HCT116 (cell line): Measurements from ENCODE around the gene CAB39L. TPM values are rescaled to one million over a fixed set of nuclear protein-coding genes. Genes with fewer than 3 reads are reported as not detected.

Source experiments
- ATAC-seq: fragments of 200-7000 bp; cut with Tn5 transposase; 2 replicates; pipeline ENCODE4 v1.9.1; 2020; ENCODE audit warnings: mild to moderate bottlenecking, moderate library complexity
- BruUV-seq: library from RNA; stranded (reverse); fragments of 400-500 nt; replicated peaks from 2 replicates; lab custom pipeline; 2021; lab: Mats Ljungman, UMichigan
- CTCF ChIA-PET: fragments of 300-600 bp; sonication (Branson Sonifier 250); formaldehyde crosslinking; loops from one replicate; lab custom pipeline; 2021; ENCODE audit warnings: antibody characterized with exemption; lab: Charles Lee
- POLR2A ChIA-PET: fragments of 300-600, 350-600 bp; sonication (Branson Sonifier 250); formaldehyde crosslinking; loops from one replicate; lab custom pipeline; 2021; ENCODE audit warnings: antibody characterized with exemption; lab: Charles Lee
- RAD21 ChIA-PET, 2 experiments: fragments of 300-600 bp; sonication (Branson Sonifier 250); formaldehyde crosslinking; loops; one replicate each; lab custom pipeline; 2023; ENCODE audit warnings: low total read pairs in 2 of 2; ENCODE audit not compliant: uncharacterized antibody in 2 of 2, unreplicated experiment in 2 of 2, low non-redundant PET in 1 of 2; lab: Charles Lee
- DNase-seq: peaks from one replicate; pipeline ENCODE4 v3.0.0-alpha.2; 2010; ENCODE audit warnings: low read depth, low spot score
- H2AFZ ChIP-seq: fragments of 200-600 bp; shearing (Covaris generic), sonication (generic); 2 replicates; pipeline ENCODE4 v1.6.1; 2017; ENCODE audit warnings: low read depth, mixed run types, mixed read lengths, antibody characterized with exemption, low read length; ENCODE audit not compliant: poor library complexity, severe bottlenecking
- H3K27ac ChIP-seq: 2 replicates; pipeline ENCODE4 v1.5.1; 2012; ENCODE audit warnings: low read depth, low read length
- H3K27me3 ChIP-seq: fragments of 200-600 bp; sonication (generic); 2 replicates; pipeline ENCODE4 v1.6.1; 2016; ENCODE audit warnings: mixed run types, low read length, mixed read lengths; ENCODE audit not compliant: insufficient read depth
- H3K36me3 ChIP-seq, 2 experiments: fragments of 200-500 bp in 1 of 2; fragments of 200-600 bp in 1 of 2; sonication (Bioruptor generic) in 1 of 2; sonication (generic) in 1 of 2; 2 replicates each; pipeline versions ENCODE4 v1.5.1 to v1.6.1; 2014 to 2016; ENCODE audit warnings: low read length in 2 of 2, inconsistent platforms in 1 of 2, mixed read lengths in 1 of 2, mixed run types in 1 of 2; ENCODE audit not compliant: insufficient read depth in 2 of 2, control insufficient read depth in 1 of 2
- H3K4me1 ChIP-seq, 2 experiments: fragments of 200-600 bp in 1 of 2; sonication (generic) in 1 of 2; 2 replicates each; pipeline versions ENCODE4 v1.5.1 to v1.6.1; 2012 to 2017; ENCODE audit warnings: low read length in 2 of 2, inconsistent platforms in 1 of 2, mild to moderate bottlenecking in 1 of 2, mixed read lengths in 1 of 2, mixed run types in 1 of 2, moderate library complexity in 1 of 2; ENCODE audit not compliant: insufficient read depth in 2 of 2, control insufficient read depth in 1 of 2
- H3K4me2 ChIP-seq: fragments of 200-600 bp; sonication (generic); 2 replicates; pipeline ENCODE4 v1.6.1; 2017; ENCODE audit warnings: mixed run types, low read length, mixed read lengths
- H3K4me3 ChIP-seq, 2 experiments: fragments of 200-600 bp in 1 of 2; sonication (generic) in 1 of 2; replicated peaks in 1 of 2; 2 replicates each; pipeline ENCODE4 v1.5.1; 2011 to 2016; ENCODE audit warnings: low read length in 2 of 2, control low read depth in 1 of 2, low read depth in 1 of 2, mild to moderate bottlenecking in 1 of 2, mixed read lengths in 1 of 2, mixed run types in 1 of 2
- H3K79me2 ChIP-seq: fragments of 200-600 bp; sonication (generic); 2 replicates; pipeline ENCODE4 v1.6.1; 2017; ENCODE audit warnings: mild to moderate bottlenecking, mixed run types, low read length, moderate library complexity, mixed read lengths; ENCODE audit not compliant: insufficient read depth
- H3K9ac ChIP-seq: fragments of 200-600 bp; sonication (generic); 2 replicates; pipeline ENCODE4 v1.6.1; 2016; ENCODE audit warnings: low read length, mixed read lengths
- H3K9me2 ChIP-seq: fragments of 200-600 bp; sonication (generic), shearing (Covaris generic); 2 replicates; pipeline ENCODE4 v1.6.1; 2017; ENCODE audit warnings: mixed run types, mild to moderate bottlenecking, moderate library complexity; ENCODE audit not compliant: insufficient read depth
- H3K9me3 ChIP-seq, 2 experiments: fragments of 200-500 bp in 1 of 2; fragments of 200-600 bp in 1 of 2; sonication (Bioruptor generic) in 1 of 2; sonication (generic) in 1 of 2; 2 replicates each; pipeline ENCODE4 v1.6.1; 2014 to 2017; ENCODE audit warnings: low read length in 2 of 2, mixed read lengths in 2 of 2, inconsistent platforms in 1 of 2, low read depth in 1 of 2, mild to moderate bottlenecking in 1 of 2, mixed run types in 1 of 2, moderate library complexity in 1 of 2; ENCODE audit not compliant: control insufficient read depth in 1 of 2, insufficient read depth in 1 of 2
- H4K20me1 ChIP-seq: fragments of 200-600 bp; sonication (generic), shearing (Covaris generic); 2 replicates; pipeline ENCODE4 v1.6.1; 2017; ENCODE audit warnings: mixed run types, mild to moderate bottlenecking, moderate library complexity; ENCODE audit not compliant: insufficient read depth
- ATF3 ChIP-seq: IDR thresholded peaks from 2 replicates; pipeline ENCODE4 v1.6.1; 2012
- CEBPB ChIP-seq: IDR thresholded peaks from 2 replicates; pipeline ENCODE4 v1.6.1; 2012; ENCODE audit warnings: low read depth
- EGR1 ChIP-seq: IDR thresholded peaks from 2 replicates; pipeline ENCODE4 v1.6.1; 2012; ENCODE audit warnings: low read depth
- ELF1 ChIP-seq: IDR thresholded peaks from 2 replicates; pipeline ENCODE4 v1.6.1; 2012; ENCODE audit warnings: low read depth, borderline replicate concordance
- FOSL1 ChIP-seq: IDR thresholded peaks from 2 replicates; pipeline ENCODE4 v1.6.1; 2012; ENCODE audit warnings: low read depth
- POLR2A ChIP-seq: IDR thresholded peaks from 2 replicates; pipeline ENCODE4 v1.7.0; 2011; ENCODE audit warnings: borderline replicate concordance; ENCODE audit not compliant: insufficient read depth, insufficient read length; ENCODE audit errors: extremely low read depth
- RAD21 ChIP-seq: IDR thresholded peaks from 2 replicates; pipeline ENCODE4 v1.6.1; 2012; ENCODE audit warnings: low read depth, mild to moderate bottlenecking
- SIN3A ChIP-seq: IDR thresholded peaks from 2 replicates; pipeline ENCODE4 v1.6.1; 2012; ENCODE audit warnings: low read depth
- SP1 ChIP-seq: IDR thresholded peaks from 2 replicates; pipeline ENCODE4 v1.6.1; 2012; ENCODE audit warnings: low read depth
- SRF ChIP-seq: IDR thresholded peaks from 2 replicates; pipeline ENCODE4 v1.6.1; 2012; ENCODE audit warnings: low read depth
- TCF7L2 ChIP-seq: IDR thresholded peaks from 2 replicates; pipeline ENCODE4 v1.7.0; 2011; ENCODE audit warnings: borderline replicate concordance, inconsistent platforms; ENCODE audit not compliant: insufficient read depth, insufficient read length; ENCODE audit errors: extremely low read depth
- YY1 ChIP-seq: IDR thresholded peaks from 2 replicates; pipeline ENCODE4 v1.6.1; 2011; ENCODE audit warnings: low read length, low read depth, moderate library complexity, mild to moderate bottlenecking; ENCODE audit not compliant: insufficient replicate concordance; ENCODE audit errors: extremely low read depth
- ZFX ChIP-seq: fragments of 450-650 bp; IDR thresholded peaks from 2 replicates; pipeline ENCODE4 v1.6.1; 2017
- intact Hi-C: fragments of 100-400 bp; cut with micrococcal nuclease; formaldehyde crosslinking; loops from 2 replicates; pipeline ENCODE4 v1.10.0; 2022
- total RNA-seq: library from RNA; stranded (reverse); gene quantifications from one replicate; pipeline ENCODE4 v1.2.1, GENCODE V29; 2021; ENCODE audit not compliant: unreplicated experiment
- TF ChIP-seq, protein P1 (sequence below): IDR thresholded peaks from 2 replicates; pipeline ENCODE4 v1.6.1; 2011; ENCODE audit warnings: mild to moderate bottlenecking, low read length, moderate library complexity; ENCODE audit not compliant: insufficient replicate concordance; ENCODE audit errors: extremely low read depth

Gene CAB39L
- total RNA-seq, 1 experiment from 2014 or later = 6.1 TPM

GRCh38 chr13:49326222-49326917, 117.5 kb downstream of the CAB39L start:
- TF ChIP-seq EGR1 = no peak
- no peak for TF ChIP-seq ATF3
- TF ChIP-seq YY1 = no peak
- no peak for TF ChIP-seq FOSL1
- TF ChIP-seq TCF7L2 = no peak
- TF ChIP-seq SIN3A = no peak
- Histone ChIP-seq H3K4me2 (no peak overlapping the region), H3K36me3 (no peaks in the 10 kb centered on the region), H2AFZ (no peak overlapping the region), H3K27ac (no peak overlapping the region), H4K20me1 (no peaks in the 10 kb centered on the region), H3K4me1 (no peaks in the 10 kb centered on the region), H3K9me3 (no peaks in the 10 kb centered on the region), H3K4me3 (no peak overlapping the region), H3K27me3 (no peaks in the 10 kb centered on the region), H3K79me2 (no peaks in the 10 kb centered on the region), H3K9me2 (no peaks in the 10 kb centered on the region), H3K9ac (no peak overlapping the region)
- ChIA-PET POLR2A (interaction anchor here (1.5 kb wide), 1 partner anchor 12 kb away, joined by 3 read pairs; no protein-coding TSS in a partner anchor), CTCF (no interaction called here), RAD21 (no interaction called here)
- no TSS peak for BruUV-seq
- no peak for DNase-seq
- no peak for ATAC-seq
- intact Hi-C loops = loop anchor here (10.0 kb wide), 1 partner anchor 1948 kb away; no protein-coding TSS in a partner anchor

- Histone ChIP-seq H3K27me3 (no peaks in the 10 kb centered on the region), H3K36me3 (no peaks in the 10 kb centered on the region), H4K20me1 (no peaks in the 10 kb centered on the region), H3K27ac (no peak overlapping the region), H3K4me1 (no peaks in the 10 kb centered on the region), H3K79me2 (no peaks in the 10 kb centered on the region), H3K9me2 (no peaks in the 10 kb centered on the region), H3K9me3 (no peaks in the 10 kb centered on the region), H3K9ac (no peak overlapping the region), H3K4me3 (no peak overlapping the region), H2AFZ (no peak overlapping the region), H3K4me2 (no peak overlapping the region)
- RAD21 ChIA-PET = no interaction called here
- intact Hi-C loops = loop anchor here (10.0 kb wide), 1 partner anchor 1951 kb away; no protein-coding TSS in a partner anchor
- no TSS peak for BruUV-seq
- CTCF ChIA-PET = no interaction called here
- ATAC-seq (no peak), DNase-seq (no peak)
- TF ChIP-seq SRF (no peak), EGR1 (no peak), ATF3 (no peak), ELF1 (no peak), POLR2A (no peak), CEBPB (no peak), ZFX (no peak), RAD21 (no peak), SP1 (no peak)
- TF ChIP-seq, protein P1, sequence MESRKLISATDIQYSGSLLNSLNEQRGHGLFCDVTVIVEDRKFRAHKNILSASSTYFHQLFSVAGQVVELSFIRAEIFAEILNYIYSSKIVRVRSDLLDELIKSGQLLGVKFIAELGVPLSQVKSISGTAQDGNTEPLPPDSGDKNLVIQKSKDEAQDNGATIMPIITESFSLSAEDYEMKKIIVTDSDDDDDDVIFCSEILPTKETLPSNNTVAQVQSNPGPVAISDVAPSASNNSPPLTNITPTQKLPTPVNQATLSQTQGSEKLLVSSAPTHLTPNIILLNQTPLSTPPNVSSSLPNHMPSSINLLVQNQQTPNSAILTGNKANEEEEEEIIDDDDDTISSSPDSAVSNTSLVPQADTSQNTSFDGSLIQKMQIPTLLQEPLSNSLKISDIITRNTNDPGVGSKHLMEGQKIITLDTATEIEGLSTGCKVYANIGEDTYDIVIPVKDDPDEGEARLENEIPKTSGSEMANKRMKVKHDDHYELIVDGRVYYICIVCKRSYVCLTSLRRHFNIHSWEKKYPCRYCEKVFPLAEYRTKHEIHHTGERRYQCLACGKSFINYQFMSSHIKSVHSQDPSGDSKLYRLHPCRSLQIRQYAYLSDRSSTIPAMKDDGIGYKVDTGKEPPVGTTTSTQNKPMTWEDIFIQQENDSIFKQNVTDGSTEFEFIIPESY = no peak
- POLR2A ChIA-PET = no interaction called here
These were observed 120.5 kb downstream of the CAB39L start for GRCh38 chr13:49323344-49323743.
